Vagina (tissue), 2 donors: ENCODE measurements around the gene TLE7. TPM values are rescaled to one million over a fixed set of nuclear protein-coding genes. Genes with fewer than 3 reads are reported as not detected.

ENCODE experiments used
- DNase-seq, 2 donors: peaks; one replicate each; pipeline ENCODE4 v3.0.0-alpha.2; 2017; ENCODE audit errors: extremely low spot score in 2 of 2
- H3K27ac ChIP-seq: fragments of 200-600 bp; sonication (generic); one replicate; pipeline ENCODE4 v1.5.1; 2019
- H3K27me3 ChIP-seq: fragments of 200-600 bp; sonication (generic); one replicate; pipeline ENCODE4 v1.5.1; 2019
- H3K36me3 ChIP-seq, 2 donors: fragments of 200-600 bp; sonication (generic); one replicate each; pipeline ENCODE4 v1.5.1; 2017 to 2019
- H3K4me1 ChIP-seq: fragments of 200-600 bp; sonication (generic); one replicate; pipeline ENCODE4 v1.5.1; 2019
- H3K4me3 ChIP-seq, 2 donors: fragments of 200-600 bp; sonication (generic); 1 replicate in 1 of 2; 2 replicates in 1 of 2; pipeline ENCODE4 v1.5.1; 2016 to 2019
- H3K9me3 ChIP-seq: fragments of 200-600 bp; sonication (generic); one replicate; pipeline ENCODE4 v1.5.1; 2019
- POLR2A ChIP-seq, 2 donors: fragments of 450-650 bp; IDR thresholded peaks; one replicate each; pipeline ENCODE4 v1.6.1; 2017; ENCODE audit warnings: antibody characterized with exemption in 2 of 2, mild to moderate bottlenecking in 2 of 2, moderate library complexity in 2 of 2
- POLR2AphosphoS5 ChIP-seq, 2 donors: sonication (generic); formaldehyde crosslinking; IDR thresholded peaks; one replicate each; pipeline ENCODE4 v1.9.0; 2017; ENCODE audit warnings: antibody characterized with exemption in 2 of 2, mild to moderate bottlenecking in 2 of 2, low read depth in 1 of 2; ENCODE audit not compliant: insufficient read depth in 1 of 2
- intact Hi-C: fragments of 100-400 bp; cut with DNase I; formaldehyde crosslinking; loops from one replicate; pipeline ENCODE4 v1.15.1; 2023
- total RNA-seq: library from RNA; depleted of rRNA; stranded (reverse); fragments of >200 nt; gene quantifications from one replicate; pipeline ENCODE4 v1.2.3, GENCODE V29; 2016
- TF ChIP-seq, protein P1 (sequence below), 3 experiments: fragments of 450-650 bp in 2 of 3; fragments of 200-600 bp in 1 of 3; sonication (generic) in 1 of 3; IDR thresholded peaks; one replicate each; pipeline ENCODE4 v1.5.1; 2017 to 2019; ENCODE audit warnings: antibody characterized with exemption in 3 of 3, mild to moderate bottlenecking in 2 of 3, moderate library complexity in 2 of 3

Gene TLE7
- total RNA-seq, 1 donor from 2014 or later, result not detected

DNA sequence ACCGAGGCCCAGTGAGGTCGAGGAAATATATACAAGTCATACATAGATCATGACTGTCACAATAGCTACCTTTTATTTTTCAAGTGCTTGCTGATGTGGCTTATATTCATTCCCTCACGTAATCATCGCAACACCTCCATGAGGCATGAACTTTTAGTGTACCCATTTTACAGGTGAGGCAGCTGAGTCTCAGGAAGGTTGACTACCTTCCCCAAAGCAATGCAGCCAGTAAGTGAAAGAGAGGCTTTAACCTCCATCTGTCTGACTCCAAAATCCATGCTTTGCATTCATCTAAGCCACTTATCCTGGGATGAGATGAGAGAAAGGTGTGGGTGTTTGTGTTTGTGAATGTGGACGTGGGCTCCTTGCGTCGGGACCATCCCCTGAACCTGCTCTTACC is 52.5 kb downstream of the TLE7 start:
- Histone ChIP-seq H3K27ac (no peak overlapping the region), H3K27me3 (no peaks in the 10 kb centered on the region), H3K36me3 (no peaks in the 10 kb centered on the region), H3K4me3 (no peak overlapping the region), H3K9me3 (no peaks in the 10 kb centered on the region), H3K4me1 (no peaks in the 10 kb centered on the region)
- no peak for DNase-seq
- no peak for TF ChIP-seq POLR2A (IDR thresholded peaks at IDR 0.05)
- TF ChIP-seq, protein P1, sequence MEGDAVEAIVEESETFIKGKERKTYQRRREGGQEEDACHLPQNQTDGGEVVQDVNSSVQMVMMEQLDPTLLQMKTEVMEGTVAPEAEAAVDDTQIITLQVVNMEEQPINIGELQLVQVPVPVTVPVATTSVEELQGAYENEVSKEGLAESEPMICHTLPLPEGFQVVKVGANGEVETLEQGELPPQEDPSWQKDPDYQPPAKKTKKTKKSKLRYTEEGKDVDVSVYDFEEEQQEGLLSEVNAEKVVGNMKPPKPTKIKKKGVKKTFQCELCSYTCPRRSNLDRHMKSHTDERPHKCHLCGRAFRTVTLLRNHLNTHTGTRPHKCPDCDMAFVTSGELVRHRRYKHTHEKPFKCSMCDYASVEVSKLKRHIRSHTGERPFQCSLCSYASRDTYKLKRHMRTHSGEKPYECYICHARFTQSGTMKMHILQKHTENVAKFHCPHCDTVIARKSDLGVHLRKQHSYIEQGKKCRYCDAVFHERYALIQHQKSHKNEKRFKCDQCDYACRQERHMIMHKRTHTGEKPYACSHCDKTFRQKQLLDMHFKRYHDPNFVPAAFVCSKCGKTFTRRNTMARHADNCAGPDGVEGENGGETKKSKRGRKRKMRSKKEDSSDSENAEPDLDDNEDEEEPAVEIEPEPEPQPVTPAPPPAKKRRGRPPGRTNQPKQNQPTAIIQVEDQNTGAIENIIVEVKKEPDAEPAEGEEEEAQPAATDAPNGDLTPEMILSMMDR (IDR thresholded peaks at IDR 0.05), result no peak
- TF ChIP-seq POLR2AphosphoS5 (IDR thresholded peaks at IDR 0.05; ENCODE audit: insufficient read depth in 1 of 2, low read depth in 1 of 2), result no peak
- intact Hi-C loops, result no loop called here

DNA sequence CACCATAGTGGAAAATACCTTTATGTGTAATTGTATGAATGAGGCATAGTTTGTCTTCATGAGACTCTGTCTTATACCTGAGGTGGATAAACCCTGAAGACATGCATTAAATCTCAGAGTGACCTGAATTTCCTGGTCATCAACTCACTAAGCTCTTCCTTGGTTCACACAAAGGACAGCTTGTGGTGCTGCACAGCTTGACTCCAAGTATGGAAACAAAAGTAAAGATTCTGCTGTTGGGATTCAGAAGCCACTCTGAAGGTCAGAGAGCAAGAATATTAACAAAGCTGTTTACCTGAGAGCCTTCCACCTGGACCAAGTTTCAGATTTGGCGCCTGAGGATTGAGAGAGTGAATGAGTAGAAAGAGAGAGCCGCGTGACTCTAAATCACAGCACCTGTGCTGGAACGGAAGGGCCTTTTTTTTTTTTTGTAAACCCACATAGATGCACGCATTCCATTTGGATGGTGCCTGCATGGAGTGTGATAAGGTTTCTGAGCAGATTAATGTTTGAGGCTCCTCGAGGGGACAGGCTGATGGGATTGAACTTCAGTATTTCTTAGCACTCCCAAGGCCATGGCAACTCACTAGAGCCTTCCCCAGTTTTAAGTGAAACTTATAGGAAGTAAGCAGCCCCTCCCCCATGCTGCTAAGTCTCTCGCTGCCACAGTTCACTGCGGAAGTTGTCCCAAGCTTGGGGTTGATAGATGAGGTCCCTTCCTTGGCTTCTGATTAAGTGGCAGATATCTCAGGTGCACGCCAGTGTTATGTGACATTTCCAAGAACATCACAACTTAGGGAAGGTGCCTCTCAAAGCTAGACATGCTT is 54.6 kb downstream of the TLE7 start:
- no peak for DNase-seq
- Histone ChIP-seq H3K9me3 (no peaks in the 10 kb centered on the region), H3K27me3 (no peaks in the 10 kb centered on the region), H3K4me3 (no peak overlapping the region), H3K4me1 (no peaks in the 10 kb centered on the region), H3K27ac (no peak overlapping the region), H3K36me3 (no peaks in the 10 kb centered on the region)
- TF ChIP-seq, protein P1 (IDR thresholded peaks at IDR 0.05), result no peak
- TF ChIP-seq POLR2A (IDR thresholded peaks at IDR 0.05) (no peak), POLR2AphosphoS5 (IDR thresholded peaks at IDR 0.05; ENCODE audit: insufficient read depth in 1 of 2, low read depth in 1 of 2) (no peak)
- intact Hi-C loops, result no loop called here

DNA sequence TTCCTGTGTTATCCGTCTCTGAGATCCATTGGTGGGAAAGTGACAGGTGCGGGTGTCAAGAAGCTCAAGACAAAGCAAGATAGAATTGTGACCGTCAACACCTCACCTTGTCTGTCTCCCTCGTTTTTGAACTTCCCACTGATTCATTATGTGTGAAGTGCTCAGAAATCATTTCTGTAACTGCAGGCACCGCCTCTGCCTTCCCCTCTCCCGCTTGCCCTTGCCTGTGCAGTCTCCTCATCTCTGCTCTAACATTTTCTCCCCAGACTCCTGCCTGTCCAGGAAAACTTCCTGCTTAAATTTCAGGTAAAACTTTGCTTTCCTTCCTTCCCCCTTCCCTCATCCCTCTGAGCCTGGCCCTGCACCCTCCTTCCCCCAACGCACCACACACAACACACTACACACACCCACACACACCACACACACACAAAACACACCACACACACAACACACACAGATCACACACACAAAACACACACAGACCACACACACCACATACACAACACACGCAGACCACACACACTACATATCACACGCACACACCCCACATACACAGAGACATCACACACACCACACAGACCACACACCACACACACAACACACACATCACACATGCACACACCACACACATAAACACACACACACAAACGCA is 57.7 kb downstream of the TLE7 start:
- TF ChIP-seq, protein P1 (IDR thresholded peaks at IDR 0.05), result no peak
- no peak for TF ChIP-seq POLR2AphosphoS5 (IDR thresholded peaks at IDR 0.05; ENCODE audit: insufficient read depth in 1 of 2, low read depth in 1 of 2)
- no peak for TF ChIP-seq POLR2A (IDR thresholded peaks at IDR 0.05)
- no peak for DNase-seq

DNA sequence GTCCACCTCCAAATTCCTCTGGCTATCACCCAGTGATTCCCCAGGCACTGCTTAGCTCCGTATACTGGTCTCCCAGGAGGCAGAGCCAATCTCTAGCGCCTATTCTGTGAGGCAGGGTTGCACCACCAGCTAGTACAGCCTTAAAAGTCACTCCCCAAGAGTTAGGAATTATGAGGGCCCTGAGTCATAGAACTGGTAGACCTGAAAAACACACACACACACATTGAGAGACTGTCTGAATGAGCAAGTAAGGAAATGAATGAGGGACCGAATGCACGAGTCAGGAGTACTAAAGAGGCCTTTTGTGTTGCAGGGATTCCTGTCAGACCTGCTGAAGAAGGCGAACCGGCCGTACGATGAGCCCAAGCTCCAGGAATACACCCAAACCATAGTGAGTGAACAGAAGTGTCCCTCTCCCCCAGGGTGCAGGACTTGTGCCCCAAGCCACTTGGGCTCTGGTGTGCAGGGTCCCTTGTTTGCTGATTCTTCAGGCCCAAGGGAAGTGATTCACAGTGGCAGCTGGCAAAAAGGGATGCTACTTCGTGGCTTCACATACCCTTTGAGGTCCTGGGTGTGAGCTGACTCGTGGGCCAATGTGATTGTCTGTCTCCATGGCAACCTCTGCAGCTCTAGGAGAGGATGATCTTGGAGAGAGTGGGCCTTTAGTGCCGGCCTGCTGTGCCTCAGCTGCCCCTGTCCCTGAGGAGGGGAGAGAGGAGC is 58.6 kb downstream of the TLE7 start:
- DNase-seq, result no peak
- Histone ChIP-seq H3K27ac (no peak overlapping the region), H3K9me3 (no peaks in the 10 kb centered on the region), H3K27me3 (no peaks in the 10 kb centered on the region), H3K36me3 (no peaks in the 10 kb centered on the region), H3K4me3 (no peak overlapping the region), H3K4me1 (no peaks in the 10 kb centered on the region)
- TF ChIP-seq POLR2AphosphoS5 (IDR thresholded peaks at IDR 0.05; ENCODE audit: insufficient read depth in 1 of 2, low read depth in 1 of 2) (no peak), POLR2A (IDR thresholded peaks at IDR 0.05) (no peak)
- TF ChIP-seq, protein P1 (IDR thresholded peaks at IDR 0.05), result no peak
- intact Hi-C loops, result no loop called here

More for the DNA sequence above, 57.7 kb downstream of the TLE7 start:
- Histone ChIP-seq H3K4me3 (no peak overlapping the region), H3K36me3 (no peaks in the 10 kb centered on the region), H3K27me3 (no peaks in the 10 kb centered on the region), H3K4me1 (no peaks in the 10 kb centered on the region), H3K27ac (no peak overlapping the region), H3K9me3 (no peaks in the 10 kb centered on the region)
- intact Hi-C loops, result no loop called here
